Activated gamma-delta T cell treated with Interleukin-2 at 50 U/mL for 16 hours (primary cell): ENCODE data around the gene CLIP2.
"Not testable (repeated sequence)": the region's sequence is repeated elsewhere in the genome, so short reads cannot be mapped to it uniquely, and the experiment has no call there.

Experiments used
- DNase-seq: peaks from one replicate; pipeline ENCODE4 v3.0.0-alpha.2; 2020

The CLIP2 gene

GRCh38 chr7:74289018-74289658 lies at the start of gene CLIP2:
CLIP2 (plus strand) TSS chr7:74289407; CDS start chr7:74317547, 28,140 bp downstream.
- DNase-seq: peak; percentile 68

GRCh38 chr7:74240482-74240881 lies 48.7 kb upstream of the CLIP2 start:
- DNase-seq: no peak

- no peak for DNase-seq
These were observed 47.1 kb upstream of the CLIP2 start for GRCh38 chr7:74242122-74242443.

GRCh38 chr7:74246497-74246896 lies 42.7 kb upstream of the CLIP2 start:
- DNase-seq: no peak

- DNase-seq: no peak
These were observed 41.1 kb upstream of the CLIP2 start for GRCh38 chr7:74248156-74248555.

GRCh38 chr7:74249058-74249457 lies 40.1 kb upstream of the CLIP2 start:
- not testable (repeated sequence) for DNase-seq

GRCh38 chr7:74252893-74253292 lies 36.3 kb upstream of the CLIP2 start:
- no peak for DNase-seq

- no peak for DNase-seq
These were observed 35.9 kb upstream of the CLIP2 start for GRCh38 chr7:74253331-74253730.

- no peak for DNase-seq
These were observed 35.4 kb upstream of the CLIP2 start for GRCh38 chr7:74253835-74254128.

GRCh38 chr7:74254129-74254857 lies 34.9 kb upstream of the CLIP2 start, which contains the start of gene RFC2:
RFC2 (minus strand) TSS chr7:74254399; CDS start chr7:74254383, 16 bp downstream.
- DNase-seq: peak; percentile 98

GRCh38 chr7:74254858-74255379 lies 34.3 kb upstream of the CLIP2 start:
- DNase-seq: no peak

GRCh38 chr7:74255461-74255860 lies 33.7 kb upstream of the CLIP2 start:
- DNase-seq: not testable (repeated sequence)

- no peak for DNase-seq
These were observed 32.5 kb upstream of the CLIP2 start for GRCh38 chr7:74256491-74257408.

GRCh38 chr7:74258639-74259038 lies 30.6 kb upstream of the CLIP2 start:
- no peak for DNase-seq

GRCh38 chr7:74262639-74263398 lies 26.4 kb upstream of the CLIP2 start:
- DNase-seq: no peak

- no peak for DNase-seq
These were observed 25.6 kb upstream of the CLIP2 start for GRCh38 chr7:74263399-74264120.

GRCh38 chr7:74266191-74266963 lies 22.8 kb upstream of the CLIP2 start:
- no peak for DNase-seq

- DNase-seq: no peak
These were observed 21.2 kb upstream of the CLIP2 start for GRCh38 chr7:74267756-74268565.

- DNase-seq: peak; percentile 59
These were observed 19.4 kb upstream of the CLIP2 start for GRCh38 chr7:74269757-74270277.

- no peak for DNase-seq
These were observed 17.5 kb upstream of the CLIP2 start for GRCh38 chr7:74271742-74272141.
